K562 (cell line): ENCODE data around the gene PURA. TPM values are rescaled to one million over a fixed set of nuclear protein-coding genes. Genes with fewer than 3 reads are reported as not detected.

Source experiments
- ATAC-seq: fragments of 200-7000 bp; cut with Tn5 transposase; 3 replicates; pipeline ENCODE4 v1.9.1; 2020; ENCODE audit warnings: moderate library complexity
- BruUV-seq: library from RNA; stranded (reverse); fragments of 400-500 nt; replicated peaks from 2 replicates; lab custom pipeline; 2021; lab: Mats Ljungman, UMichigan
- CTCF ChIA-PET: fragments of 300-600 bp; formaldehyde crosslinking; extraction: SDS; loops from one replicate; lab custom pipeline; 2021; ENCODE audit warnings: low intra/inter-chr PET ratio; lab: Yijun Ruan, JAX
- POLR2A ChIA-PET: fragments of 300-600, 350-650 bp; sonication (Branson Sonifier 250); formaldehyde crosslinking; extraction: SDS; loops from one replicate; lab custom pipeline; 2021; ENCODE audit warnings: antibody characterized with exemption, inconsistent platforms; lab: Yijun Ruan, JAX
- DNase-seq, 4 experiments: peaks; one replicate each; pipeline versions ENCODE4 v3.0.0 to v3.0.0-alpha.2; 2011 to 2018; ENCODE audit warnings: low spot score in 3 of 4, mixed read lengths in 3 of 4; ENCODE audit errors: extremely low read depth in 1 of 4
- FAIRE-seq: peaks from 2 replicates; lab custom pipeline; 2011; peaks lifted over from hg19 to GRCh38; lab: Jason Lieb, UNC
- H2AFZ ChIP-seq: 2 replicates; pipeline ENCODE4 v1.6.0; 2011; ENCODE audit warnings: low read depth, low read length, control low read depth, inconsistent platforms
- H3K27ac ChIP-seq: fragments of 200-600 bp; 3 replicates; pipeline ENCODE4 v1.8.0; 2011; ENCODE audit warnings: low read depth, mild to moderate bottlenecking, control low read depth, inconsistent platforms, low read length, moderate library complexity, mixed read lengths; ENCODE audit errors: extremely low read depth
- H3K27me3 ChIP-seq, 2 experiments: fragments of 300-600 bp in 1 of 2; 2 replicates in 1 of 2; 3 replicates in 1 of 2; pipeline versions ENCODE4 v1.6.0 to v1.8.0; 2011; ENCODE audit warnings: inconsistent platforms in 2 of 2, low read length in 2 of 2, mild to moderate bottlenecking in 1 of 2, mixed read lengths in 1 of 2, moderate library complexity in 1 of 2; ENCODE audit not compliant: control insufficient read depth in 2 of 2, insufficient read depth in 2 of 2
- H3K36me3 ChIP-seq: fragments of 300-600 bp; 3 replicates; pipeline ENCODE4 v1.8.0; 2011; ENCODE audit warnings: mild to moderate bottlenecking, low read length, inconsistent platforms; ENCODE audit not compliant: control insufficient read depth, insufficient read depth
- H3K4me1 ChIP-seq, 2 experiments: fragments of 200-600 bp in 1 of 2; replicated peaks in 1 of 2; 2 replicates in 1 of 2; 3 replicates in 1 of 2; pipeline versions ENCODE4 v1.5.1 to v1.8.0; 2011; ENCODE audit warnings: inconsistent platforms in 2 of 2, low read length in 2 of 2, mild to moderate bottlenecking in 1 of 2, mixed read lengths in 1 of 2, moderate library complexity in 1 of 2; ENCODE audit not compliant: control insufficient read depth in 2 of 2, insufficient read depth in 2 of 2
- H3K4me2 ChIP-seq: 2 replicates; pipeline ENCODE4 v1.6.1; 2011; ENCODE audit warnings: low read length, control low read depth, inconsistent platforms, mixed read lengths; ENCODE audit not compliant: insufficient read depth
- H3K4me3 ChIP-seq: fragments of 200-600 bp; sonication (generic), shearing (Covaris generic); 2 replicates; pipeline ENCODE4 v1.5.1; 2016; ENCODE audit warnings: control low read depth, inconsistent platforms
- H3K79me2 ChIP-seq: fragments of 200-600 bp; 3 replicates; pipeline ENCODE4 v1.8.0; 2011; ENCODE audit warnings: low read length, inconsistent platforms; ENCODE audit not compliant: control insufficient read depth, insufficient read depth
- H3K9ac ChIP-seq, 2 experiments: 2 replicates each; pipeline versions ENCODE4 v1.6.0 to v1.6.1; 2011; ENCODE audit warnings: low read depth in 2 of 2, low read length in 2 of 2, control low read depth in 1 of 2, inconsistent platforms in 1 of 2, mild to moderate bottlenecking in 1 of 2, mixed read lengths in 1 of 2; ENCODE audit not compliant: insufficient read depth in 1 of 2
- H3K9me1 ChIP-seq: one replicate; pipeline ENCODE4 v1.6.0; 2011; ENCODE audit warnings: inconsistent platforms, mild to moderate bottlenecking, low read length, moderate library complexity; ENCODE audit not compliant: control insufficient read depth, insufficient read depth
- H3K9me3 ChIP-seq: replicated peaks from 2 replicates; pipeline ENCODE4 v1.5.1; 2011; ENCODE audit warnings: low read depth, low read length, inconsistent platforms; ENCODE audit not compliant: control insufficient read depth, insufficient read depth
- H4K20me1 ChIP-seq: replicated peaks from 2 replicates; pipeline ENCODE4 v1.6.1; 2011; ENCODE audit warnings: low read length, inconsistent platforms, mixed read lengths; ENCODE audit not compliant: control insufficient read depth, insufficient read depth
- ARHGAP35 ChIP-seq: fragments of 450-650 bp; IDR thresholded peaks from 2 replicates; pipeline ENCODE4 v1.6.1; 2018; ENCODE audit not compliant: partially characterized antibody
- EHMT2 ChIP-seq: fragments of 450-650 bp; IDR thresholded peaks from 2 replicates; pipeline ENCODE4 v1.6.1; 2018; ENCODE audit warnings: antibody characterized with exemption
- JUND ChIP-seq, 2 experiments: IDR thresholded peaks; 2 replicates in 1 of 2; 3 replicates in 1 of 2; pipeline ENCODE4 v1.6.1; 2011; ENCODE audit warnings: borderline replicate concordance in 2 of 2, low read depth in 2 of 2, low read length in 2 of 2, improper control_type of control experiment in 1 of 2, missing biosample characterization in 1 of 2, missing genetic modification characterization in 1 of 2, missing genetic modification reagents in 1 of 2
- MECOM ChIP-seq: fragments of 250-450 bp; sonication (Bioruptor Pico); IDR thresholded peaks from 2 replicates; pipeline ENCODE4 v1.8.0; 2022; ENCODE audit warnings: inconsistent platforms
- NR2C1 ChIP-seq, 2 experiments: fragments of 450-650 bp; IDR thresholded peaks; 2 replicates each; pipeline ENCODE4 v1.6.1; 2017; ENCODE audit warnings: mild to moderate bottlenecking in 2 of 2, antibody characterized with exemption in 1 of 2, inconsistent platforms in 1 of 2, missing compliant biosample characterization in 1 of 2, missing genetic modification characterization in 1 of 2
- RBBP5 ChIP-seq: fragments of 200-600 bp; sonication (generic); IDR thresholded peaks from 2 replicates; pipeline ENCODE4 v1.6.1; 2012; ENCODE audit warnings: borderline replicate concordance, mild to moderate bottlenecking, low read length, control low read depth, inconsistent platforms; ENCODE audit not compliant: insufficient read depth, poor library complexity, severe bottlenecking
- SREBF2 ChIP-seq: sonication (generic); formaldehyde crosslinking; IDR thresholded peaks from 2 replicates; pipeline ENCODE4 v1.4.0; 2020; ENCODE audit warnings: mild to moderate bottlenecking, missing genetic modification reagents
- TBL1XR1 ChIP-seq, 2 experiments: IDR thresholded peaks; 2 replicates each; pipeline ENCODE4 v1.6.1; 2012; ENCODE audit warnings: improper control_type of control experiment in 2 of 2, low read length in 2 of 2, mild to moderate bottlenecking in 1 of 2
- YBX1 ChIP-seq: fragments of 450-650 bp; IDR thresholded peaks from 2 replicates; pipeline ENCODE4 v1.7.1; 2016; ENCODE audit warnings: mild to moderate bottlenecking
- ZFP30 ChIP-seq: fragments of 250-450 bp; sonication (Bioruptor Pico); IDR thresholded peaks from 2 replicates; pipeline ENCODE4 v1.8.0; 2022; ENCODE audit warnings: moderate library complexity, mild to moderate bottlenecking, inconsistent platforms, borderline replicate concordance
- ZNF133 ChIP-seq: fragments of 250-450 bp; sonication (Bioruptor Pico); IDR thresholded peaks from 2 replicates; pipeline ENCODE4 v1.4.0; 2020; ENCODE audit warnings: mild to moderate bottlenecking
- WGBS: fragments of 100-300 bp; shearing (Covaris generic); methylation state at CpG from one replicate; pipeline ENCODE4 v1.1.6; 2016; ENCODE audit warnings: low coverage, mixed read lengths; ENCODE audit not compliant: insufficient coverage; ENCODE audit errors: missing lambda C conversion rate; 5-methylcytosine and 5-hydroxymethylcytosine counted together
- in situ Hi-C: fragments of 300-500 bp; cut with MboI; formaldehyde crosslinking; loops from 4 replicates; pipeline ENCODE4 v1.15.0; 2018; ENCODE audit warnings: inconsistent platforms, mixed read lengths
- intact Hi-C: fragments of 100-400 bp; cut with micrococcal nuclease; formaldehyde crosslinking; loops from 2 replicates; pipeline ENCODE4 v1.14.2; 2022
- polyA plus RNA-seq, 8 experiments: library from polyadenylated mRNA; depleted of rRNA in 4 of 8; stranded (reverse) in 5 of 8; unstranded in 3 of 8; fragments of >200 nt; fragmentation: Nextera tagmentation in 2 of 8; fragmentation: Illumina TruSeq in 1 of 8; extraction: Ambion mirVana in 2 of 8; extraction: Trizol in 1 of 8; gene quantifications; 2 replicates each; pipeline versions ENCODE4 v1.2.1 to v1.2.3, GENCODE V29; 2011 to 2014; ENCODE audit warnings: inconsistent platforms in 1 of 8, missing spikeins in 1 of 8
- total RNA-seq, 7 experiments: library from RNA; depleted of rRNA in 6 of 7; stranded (reverse); fragments of >200 nt in 6 of 7; fragmentation: Illumina TruSeq in 2 of 7; extraction: Trizol in 2 of 7; gene quantifications; 2 replicates each; pipeline versions ENCODE4 v1.2.1 to v1.2.3, GENCODE V29; 2011 to 2021; ENCODE audit warnings: low replicate concordance in 1 of 7
- TF ChIP-seq, protein P1 (sequence below): fragments of 450-650 bp; IDR thresholded peaks from 2 replicates; pipeline ENCODE4 v1.7.1; 2018; ENCODE audit warnings: mild to moderate bottlenecking, low read depth; ENCODE audit not compliant: partially characterized antibody
- TF ChIP-seq, protein P2 (sequence below): sonication (generic); formaldehyde crosslinking; IDR thresholded peaks from 2 replicates; pipeline ENCODE4 v1.8.0; 2022; ENCODE audit warnings: missing genetic modification reagents, mild to moderate bottlenecking, borderline replicate concordance
- TF ChIP-seq, protein P3 (sequence below): fragments of 450-650 bp; formaldehyde crosslinking; conservative IDR thresholded peaks from 2 replicates; pipeline ENCODE4 v1.4.0; 2022; ENCODE audit warnings: mild to moderate bottlenecking, missing genetic modification characterization

The PURA gene
- total and polyA plus RNA-seq, 9 of the 15 experiments (the other 6 are each of a cell fraction or from before 2014, with no cell fraction given), result 3.2 to 11.1 (median 5.4) TPM

DNA sequence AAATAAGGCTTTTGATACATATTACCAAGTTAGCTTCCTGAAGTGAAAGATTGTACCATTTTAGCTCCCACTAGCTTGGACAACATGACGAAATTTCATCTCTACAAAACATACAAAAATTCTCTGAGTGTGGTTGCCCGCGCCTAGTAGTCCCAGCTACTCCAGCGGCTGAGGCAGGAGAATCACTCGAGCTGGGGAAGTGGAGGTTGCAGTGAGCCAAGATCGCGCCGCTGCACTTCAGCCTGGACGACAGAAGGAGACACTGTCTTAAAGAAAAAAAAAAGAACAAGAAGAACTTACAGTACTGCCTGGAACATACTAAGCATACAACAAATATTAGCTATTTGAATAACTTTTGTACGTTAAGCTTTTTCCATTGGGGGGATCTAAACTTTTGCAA lies 41.1 kb upstream of the PURA start:
- in situ Hi-C loops (no loop called here), intact Hi-C loops (loop anchor here (1.0 to 2.0 kb wide), 3 partner anchors 71 to 278 kb away; no protein-coding TSS in a partner anchor)
- DNase-seq (no peak), FAIRE-seq (no peak), ATAC-seq (no peak)
- H3K9me3 ChIP-seq, result no peaks in the 10 kb centered on the region
- H3K4me2 ChIP-seq, result no peak overlapping the region
- CTCF ChIA-PET, result interaction anchor here (0.6 to 5.3 kb wide), 10 partner anchors 11 to 285 kb away, joined by 3 to 73 read pairs (median 4); partner anchors contain the start of gene PURA
- H3K79me2 ChIP-seq, result no peaks in the 10 kb centered on the region
- no peaks in the 10 kb centered on the region for H3K27me3 ChIP-seq
- no peaks in the 10 kb centered on the region for H3K4me1 ChIP-seq
- no peak overlapping the region for H3K4me3 ChIP-seq
- H3K9me1 ChIP-seq, result no peaks in the 10 kb centered on the region
- BruUV-seq, result no TSS peak
- WGBS, result 33% methylated on average over 10 of the region's 10 CpGs
- no peaks in the 10 kb centered on the region for H4K20me1 ChIP-seq
- H3K27ac ChIP-seq, result no peak overlapping the region
- POLR2A ChIA-PET, result interaction anchor here (0.5 to 1.2 kb wide), 4 partner anchors 35 to 104 kb away, joined by 3 to 5 read pairs (median 3); no protein-coding TSS in a partner anchor
- no peak overlapping the region for H3K9ac ChIP-seq
- no peak overlapping the region for H2AFZ ChIP-seq
- H3K36me3 ChIP-seq, result no peaks in the 10 kb centered on the region
- TF ChIP-seq EHMT2, result no peak
- TF ChIP-seq ARHGAP35, result no peak
- no peak for TF ChIP-seq YBX1
- TF ChIP-seq ZNF133 (CRISPR knock-in tag), result no peak
- TF ChIP-seq SREBF2 (CRISPR knock-in tag), result no peak
- TF ChIP-seq, protein P1, sequence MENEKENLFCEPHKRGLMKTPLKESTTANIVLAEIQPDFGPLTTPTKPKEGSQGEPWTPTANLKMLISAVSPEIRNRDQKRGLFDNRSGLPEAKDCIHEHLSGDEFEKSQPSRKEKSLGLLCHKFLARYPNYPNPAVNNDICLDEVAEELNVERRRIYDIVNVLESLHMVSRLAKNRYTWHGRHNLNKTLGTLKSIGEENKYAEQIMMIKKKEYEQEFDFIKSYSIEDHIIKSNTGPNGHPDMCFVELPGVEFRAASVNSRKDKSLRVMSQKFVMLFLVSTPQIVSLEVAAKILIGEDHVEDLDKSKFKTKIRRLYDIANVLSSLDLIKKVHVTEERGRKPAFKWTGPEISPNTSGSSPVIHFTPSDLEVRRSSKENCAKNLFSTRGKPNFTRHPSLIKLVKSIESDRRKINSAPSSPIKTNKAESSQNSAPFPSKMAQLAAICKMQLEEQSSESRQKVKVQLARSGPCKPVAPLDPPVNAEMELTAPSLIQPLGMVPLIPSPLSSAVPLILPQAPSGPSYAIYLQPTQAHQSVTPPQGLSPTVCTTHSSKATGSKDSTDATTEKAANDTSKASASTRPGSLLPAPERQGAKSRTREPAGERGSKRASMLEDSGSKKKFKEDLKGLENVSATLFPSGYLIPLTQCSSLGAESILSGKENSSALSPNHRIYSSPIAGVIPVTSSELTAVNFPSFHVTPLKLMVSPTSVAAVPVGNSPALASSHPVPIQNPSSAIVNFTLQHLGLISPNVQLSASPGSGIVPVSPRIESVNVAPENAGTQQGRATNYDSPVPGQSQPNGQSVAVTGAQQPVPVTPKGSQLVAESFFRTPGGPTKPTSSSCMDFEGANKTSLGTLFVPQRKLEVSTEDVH, result no peak
- no peak for TF ChIP-seq ZFP30 (CRISPR knock-in tag)
- TF ChIP-seq, protein P2, sequence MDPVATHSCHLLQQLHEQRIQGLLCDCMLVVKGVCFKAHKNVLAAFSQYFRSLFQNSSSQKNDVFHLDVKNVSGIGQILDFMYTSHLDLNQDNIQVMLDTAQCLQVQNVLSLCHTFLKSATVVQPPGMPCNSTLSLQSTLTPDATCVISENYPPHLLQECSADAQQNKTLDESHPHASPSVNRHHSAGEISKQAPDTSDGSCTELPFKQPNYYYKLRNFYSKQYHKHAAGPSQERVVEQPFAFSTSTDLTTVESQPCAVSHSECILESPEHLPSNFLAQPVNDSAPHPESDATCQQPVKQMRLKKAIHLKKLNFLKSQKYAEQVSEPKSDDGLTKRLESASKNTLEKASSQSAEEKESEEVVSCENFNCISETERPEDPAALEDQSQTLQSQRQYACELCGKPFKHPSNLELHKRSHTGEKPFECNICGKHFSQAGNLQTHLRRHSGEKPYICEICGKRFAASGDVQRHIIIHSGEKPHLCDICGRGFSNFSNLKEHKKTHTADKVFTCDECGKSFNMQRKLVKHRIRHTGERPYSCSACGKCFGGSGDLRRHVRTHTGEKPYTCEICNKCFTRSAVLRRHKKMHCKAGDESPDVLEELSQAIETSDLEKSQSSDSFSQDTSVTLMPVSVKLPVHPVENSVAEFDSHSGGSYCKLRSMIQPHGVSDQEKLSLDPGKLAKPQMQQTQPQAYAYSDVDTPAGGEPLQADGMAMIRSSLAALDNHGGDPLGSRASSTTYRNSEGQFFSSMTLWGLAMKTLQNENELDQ (CRISPR knock-in tag), result no peak
- no peak for TF ChIP-seq MECOM (CRISPR knock-in tag)
- no peak for TF ChIP-seq JUND (IDR thresholded peaks at IDR 0.05; ENCODE audit: borderline replicate concordance, low read depth, low read length)
- no peak for TF ChIP-seq JUND (tag; IDR thresholded peaks at IDR 0.05; ENCODE audit: borderline replicate concordance, low read depth, low read length)
- TF ChIP-seq NR2C1 (IDR thresholded peaks at IDR 0.05), result no peak
- no peak for TF ChIP-seq NR2C1 (tag; IDR thresholded peaks at IDR 0.05)
- TF ChIP-seq RBBP5, result no peak
- TF ChIP-seq, protein P3, sequence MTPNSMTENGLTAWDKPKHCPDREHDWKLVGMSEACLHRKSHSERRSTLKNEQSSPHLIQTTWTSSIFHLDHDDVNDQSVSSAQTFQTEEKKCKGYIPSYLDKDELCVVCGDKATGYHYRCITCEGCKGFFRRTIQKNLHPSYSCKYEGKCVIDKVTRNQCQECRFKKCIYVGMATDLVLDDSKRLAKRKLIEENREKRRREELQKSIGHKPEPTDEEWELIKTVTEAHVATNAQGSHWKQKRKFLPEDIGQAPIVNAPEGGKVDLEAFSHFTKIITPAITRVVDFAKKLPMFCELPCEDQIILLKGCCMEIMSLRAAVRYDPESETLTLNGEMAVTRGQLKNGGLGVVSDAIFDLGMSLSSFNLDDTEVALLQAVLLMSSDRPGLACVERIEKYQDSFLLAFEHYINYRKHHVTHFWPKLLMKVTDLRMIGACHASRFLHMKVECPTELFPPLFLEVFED (CRISPR knock-in tag), result no peak
- TF ChIP-seq TBL1XR1 (IDR thresholded peaks at IDR 0.05; ENCODE audit: low read length in 2 of 2), result no peak
